ENCODE measurements around the gene LDHD.

GRCh38 chr16:75083813-75084212 lies 32.8 kb downstream of the LDHD start:
- TF ChIP-seq CTCF (IDR thresholded peaks at IDR 0.05) (no peak), POLR2A (IDR thresholded peaks at IDR 0.05) (no peak)

Measured in Peyer's patch (tissue), 4 donors.